Midbrain (tissue), 1 donor: ENCODE results near the gene SMC2.

ENCODE experiments used
- DNase-seq: peaks from one replicate; lab custom pipeline; 2025; lab: John Stamatoyannopoulos, UW

SMC2 gene

GRCh38 chr9:104104360-104104759, 10.3 kb downstream of the SMC2 start:
- no peak for DNase-seq

DNA sequence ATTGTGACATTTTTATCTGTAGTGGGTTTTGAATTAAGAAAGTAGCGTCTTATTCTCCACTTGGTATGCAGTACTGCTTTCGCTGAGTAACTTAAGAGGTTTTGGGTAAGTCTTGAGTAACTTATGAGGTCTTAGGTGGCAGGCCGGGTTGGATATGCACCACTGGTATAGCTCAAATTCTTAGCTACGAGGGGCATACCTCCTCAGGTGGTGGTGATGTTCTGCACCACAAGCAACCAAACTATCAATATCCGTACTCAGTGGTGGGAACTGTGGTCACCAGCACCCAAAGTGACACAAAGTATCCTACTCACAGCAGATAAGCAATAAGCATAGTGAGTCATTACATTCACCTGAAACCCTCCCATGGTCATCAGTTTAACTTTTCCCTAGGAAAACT, 13.7 kb downstream of the SMC2 start:
- no peak for DNase-seq

DNA sequence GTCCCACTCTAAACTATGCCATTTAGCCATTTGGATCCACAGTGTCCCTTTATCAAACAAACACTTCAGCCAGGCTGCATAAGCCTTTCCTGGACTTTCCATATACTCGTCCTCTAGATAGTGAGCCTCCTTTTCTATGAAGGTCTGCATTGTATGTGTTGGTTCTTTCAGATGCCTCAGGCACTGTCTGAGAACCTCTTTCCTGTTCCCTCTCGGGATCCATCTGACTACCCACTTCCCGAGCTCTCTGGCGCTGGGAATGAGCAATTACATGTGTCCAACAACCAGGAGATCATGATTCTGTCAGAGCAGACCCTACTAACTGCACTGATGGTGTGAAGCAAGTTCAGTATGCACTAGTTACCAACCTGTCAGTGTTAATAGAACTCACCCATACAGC, 14.2 kb downstream of the SMC2 start:
- no peak for DNase-seq

DNA sequence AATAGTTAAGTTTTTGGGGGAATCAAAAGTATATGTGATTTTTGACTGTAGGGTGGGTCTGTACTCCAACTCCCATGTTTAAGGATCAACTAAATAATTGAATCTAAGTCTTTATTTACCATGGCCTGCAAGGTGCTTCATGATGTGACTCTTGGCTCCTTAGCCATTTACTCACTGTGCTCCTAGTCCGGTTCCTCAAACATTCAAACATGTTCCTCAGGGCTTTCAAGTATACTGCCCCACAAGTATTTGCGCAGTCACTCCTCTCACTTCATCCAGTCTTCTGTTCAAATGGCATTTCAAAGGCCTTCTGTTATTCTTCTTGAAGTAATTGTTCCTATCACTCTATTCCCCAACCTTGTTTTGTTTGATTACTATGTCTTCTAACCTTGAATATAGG, 16.4 kb downstream of the SMC2 start:
- no peak for DNase-seq

GRCh38 chr9:104118916-104119315, 24.8 kb downstream of the SMC2 start:
- no peak for DNase-seq

DNA sequence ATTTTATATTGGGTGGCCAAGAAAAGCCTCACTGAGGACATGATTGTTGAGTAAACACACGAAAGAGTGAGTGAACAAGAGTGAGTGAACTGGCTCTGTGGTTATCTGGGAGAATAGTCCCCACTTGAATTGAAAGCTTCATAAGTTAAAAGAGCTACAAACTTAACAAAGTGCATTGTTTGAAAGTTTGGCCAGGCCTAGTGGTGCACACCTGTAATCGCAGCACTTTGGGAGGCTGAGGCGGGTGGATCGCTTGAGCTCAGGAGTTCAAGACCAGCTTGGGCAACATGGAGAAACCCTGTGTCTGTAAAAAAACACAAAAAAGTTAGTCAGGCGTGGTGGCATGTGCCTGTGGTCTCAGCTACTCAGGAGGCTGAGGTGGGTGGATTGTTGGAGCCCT, 26.9 kb downstream of the SMC2 start:
- no peak for DNase-seq

GRCh38 chr9:104138243-104138868, 44.2 kb downstream of the SMC2 start:
- DNase-seq: no peak

GRCh38 chr9:104142799-104143549, 48.9 kb downstream of the SMC2 start:
- DNase-seq: no peak

- no peak for DNase-seq
These were observed 49.4 kb downstream of the SMC2 start for GRCh38 chr9:104143550-104143910.

DNA sequence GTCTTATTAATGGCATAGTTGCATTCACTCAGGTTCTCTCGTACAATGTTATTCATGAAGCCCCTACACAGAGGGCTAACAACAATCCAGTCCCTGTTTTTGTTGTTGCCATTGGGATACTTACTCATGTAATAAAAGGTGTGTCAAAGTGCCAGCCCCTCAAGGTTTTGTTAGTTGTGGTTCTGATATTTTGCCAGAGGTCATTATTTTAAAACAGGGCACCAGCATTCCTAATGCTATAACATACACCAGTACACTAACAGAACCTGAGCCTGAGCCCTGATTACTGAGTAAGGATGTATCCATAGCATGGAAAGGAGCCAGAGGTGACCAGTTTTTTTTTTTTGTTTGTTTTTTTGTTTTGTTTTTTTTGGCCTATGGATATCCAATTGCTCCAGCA, 50.2 kb downstream of the SMC2 start:
- no peak for DNase-seq

DNA sequence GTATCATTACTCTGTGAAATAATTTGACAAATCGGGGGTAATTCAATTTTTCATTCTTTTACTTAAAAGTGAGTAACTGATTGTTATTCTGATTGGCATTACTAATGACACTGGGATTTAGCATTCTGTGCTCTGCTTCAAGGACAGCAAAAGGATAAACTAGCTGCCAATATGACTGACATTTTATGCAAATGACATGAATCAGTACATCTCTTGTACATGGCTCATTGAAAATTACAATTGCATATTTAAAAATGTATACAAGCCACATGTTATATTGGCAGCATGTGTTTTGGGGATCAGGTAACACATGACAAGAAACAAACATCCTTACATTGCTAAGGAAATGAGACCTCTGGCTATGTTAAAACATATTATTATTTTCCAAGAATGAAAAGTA, 79.0 kb downstream of the SMC2 start:
- no peak for DNase-seq

GRCh38 chr9:104177003-104177611, 83.0 kb downstream of the SMC2 start:
- peak; percentile 0 for DNase-seq

DNA sequence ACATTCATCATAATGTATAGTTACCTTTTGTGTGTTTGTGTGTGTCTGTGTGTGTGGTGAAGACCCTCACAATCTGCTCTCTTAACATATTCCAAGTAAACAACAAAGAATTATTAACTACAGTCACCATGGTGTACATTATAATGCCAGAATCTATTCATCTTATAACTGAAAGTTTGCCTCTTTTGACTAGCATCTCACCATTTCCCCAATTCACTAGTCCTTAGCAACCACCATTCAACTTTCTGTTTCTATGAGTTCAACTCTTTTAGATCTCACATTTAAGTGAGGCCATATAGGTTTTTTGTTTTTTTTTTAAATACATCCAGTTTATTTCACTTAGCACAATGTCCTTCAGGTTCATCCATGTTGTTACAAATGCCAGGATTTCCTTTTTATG, 83.6 kb downstream of the SMC2 start:
- no peak for DNase-seq
